HG02588 (cell line): ENCODE results near the gene TACR2.

ENCODE experiments used
- ATAC-seq: cut with Tn5 transposase; IDR thresholded peaks from one replicate; pipeline ENCODE4 v1.9.1; 2021; ENCODE audit warnings: mild to moderate bottlenecking, moderate library complexity; ENCODE audit not compliant: unreplicated experiment

TACR2 gene

GRCh38 chr10:69376662-69377061 is 40.1 kb downstream of the TACR2 start:
- ATAC-seq: no peak

- no peak for ATAC-seq
These were observed 41.2 kb downstream of the TACR2 start for GRCh38 chr10:69375307-69376151.

GRCh38 chr10:69374931-69375306 is 41.8 kb downstream of the TACR2 start:
- no peak for ATAC-seq

DNA sequence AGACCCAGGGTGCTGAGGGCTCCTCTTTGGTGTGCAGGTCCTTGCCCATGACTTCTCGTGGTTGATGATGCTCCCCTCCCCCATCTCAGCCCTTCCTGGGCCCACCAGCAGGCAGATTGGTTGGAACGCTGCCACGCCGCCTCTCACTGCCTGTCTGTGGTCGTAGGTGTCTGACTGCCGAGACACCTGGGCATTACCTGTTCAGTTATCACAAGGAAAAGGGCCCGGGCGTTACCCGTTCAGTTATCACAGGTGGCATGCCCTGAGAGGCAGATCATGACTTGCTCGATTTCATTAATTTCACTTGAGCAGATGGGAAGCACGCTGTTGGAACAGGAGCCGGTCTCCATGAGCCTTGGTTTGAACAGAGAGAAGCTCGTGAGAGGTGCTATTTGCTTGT is 42.5 kb downstream of the TACR2 start:
- no peak for ATAC-seq

GRCh38 chr10:69372126-69372980 is 44.4 kb downstream of the TACR2 start:
- no peak for ATAC-seq

- no peak for ATAC-seq
These were observed 49.2 kb downstream of the TACR2 start for GRCh38 chr10:69367469-69367868.

DNA sequence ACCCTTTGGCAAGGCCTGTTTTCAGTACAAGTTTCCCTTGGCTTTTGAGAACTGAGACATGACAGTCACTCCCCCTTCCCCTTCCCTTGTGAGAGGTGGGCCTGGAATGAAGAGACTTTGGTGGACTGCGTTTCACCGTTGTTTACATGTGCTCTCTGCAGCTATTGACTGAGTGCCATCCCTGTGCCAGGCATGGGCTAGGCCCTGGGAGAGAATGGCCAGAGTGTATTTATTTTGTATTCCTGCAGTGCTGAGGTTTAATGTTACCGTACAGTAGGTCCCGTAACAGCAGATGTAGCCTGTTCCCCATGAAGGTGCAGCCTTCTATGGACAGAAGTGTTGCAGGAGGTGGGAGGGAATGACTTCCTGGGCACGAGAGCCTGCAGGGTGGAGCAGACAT is 50.0 kb downstream of the TACR2 start:
- no peak for ATAC-seq

- ATAC-seq: no peak
These were observed 52.3 kb downstream of the TACR2 start for GRCh38 chr10:69364232-69364940.

GRCh38 chr10:69363666-69364065 is 53.1 kb downstream of the TACR2 start:
- ATAC-seq: no peak

- no peak for ATAC-seq
These were observed 54.2 kb downstream of the TACR2 start for GRCh38 chr10:69362471-69362954.

GRCh38 chr10:69361303-69361614 is 55.5 kb downstream of the TACR2 start:
- no peak for ATAC-seq

DNA sequence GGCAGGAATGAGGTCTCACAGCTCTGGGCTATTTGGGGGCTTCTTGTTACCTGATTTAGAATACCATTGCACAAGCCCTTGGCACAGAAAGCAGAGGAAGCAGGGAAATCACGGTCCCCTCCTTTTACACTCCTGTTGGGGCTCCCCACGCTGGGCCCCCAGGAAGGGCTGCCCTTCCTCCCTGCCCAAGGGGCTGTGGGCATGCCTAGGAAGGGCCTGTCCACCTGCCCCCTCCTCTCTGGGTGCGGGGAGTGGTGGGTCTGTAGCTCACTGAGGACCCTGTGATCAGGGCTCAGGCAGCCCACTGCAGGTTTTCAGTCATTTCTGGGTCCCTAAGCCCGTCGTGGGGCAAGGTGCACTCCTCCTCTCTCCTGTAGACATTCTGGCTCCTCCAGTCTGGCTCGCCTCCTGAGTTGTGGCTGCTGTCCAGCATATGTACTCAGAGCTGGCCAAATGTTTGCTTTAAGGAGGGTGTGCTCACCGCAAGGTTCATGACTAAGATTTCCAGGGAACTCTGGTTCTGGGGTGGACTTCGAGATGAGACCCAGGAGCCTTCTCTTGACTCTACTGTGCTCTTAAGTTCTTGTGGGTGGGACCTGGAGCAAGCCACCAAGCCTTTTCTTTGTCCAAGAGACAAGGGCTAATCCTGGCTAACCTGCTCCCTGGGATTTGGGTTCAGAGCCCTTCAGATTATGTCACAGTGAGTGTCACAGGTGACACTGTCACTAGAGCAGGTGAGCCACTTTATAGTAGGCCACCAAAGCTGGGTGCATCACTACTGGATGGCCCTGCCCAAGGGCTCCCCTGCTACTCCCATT is 56.0 kb downstream of the TACR2 start:
- ATAC-seq: no peak

DNA sequence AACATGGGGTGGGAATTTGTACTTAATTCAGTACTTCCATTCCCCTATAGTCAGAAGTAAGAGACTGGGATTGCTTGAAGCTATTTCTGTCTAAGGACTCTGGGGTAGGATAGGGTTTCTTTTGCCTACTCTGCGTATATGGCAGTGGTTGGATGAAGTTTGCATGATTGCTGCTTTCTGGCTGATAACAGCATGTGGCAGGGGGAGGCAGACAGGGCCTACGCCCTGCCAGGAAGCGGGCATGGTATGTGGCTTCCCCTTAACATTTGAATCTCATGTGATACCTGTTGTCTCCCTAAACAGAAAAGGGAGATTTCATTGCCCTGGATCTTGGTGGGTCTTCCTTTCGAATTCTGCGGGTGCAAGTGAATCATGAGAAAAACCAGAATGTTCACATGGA is 57.1 kb downstream of the TACR2 start:
- no peak for ATAC-seq

DNA sequence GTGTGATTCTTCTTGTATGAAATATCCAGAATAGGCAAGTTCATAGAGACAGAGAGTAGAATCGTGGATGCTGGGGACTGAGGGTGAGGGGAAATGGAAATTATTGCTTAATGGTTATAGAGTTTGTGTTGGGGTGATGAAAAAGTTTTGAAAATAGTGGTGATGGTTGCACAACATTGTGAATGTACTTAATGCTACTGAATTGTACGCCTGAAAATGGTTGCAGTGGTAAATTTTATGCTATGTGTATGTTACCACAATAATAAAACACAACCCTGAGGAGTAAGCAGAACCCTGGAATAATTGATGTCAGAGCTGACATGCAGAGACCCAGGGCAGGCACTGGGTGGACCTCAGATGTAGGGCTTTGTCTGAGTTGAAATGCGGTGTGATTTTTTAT is 57.6 kb downstream of the TACR2 start:
- no peak for ATAC-seq

DNA sequence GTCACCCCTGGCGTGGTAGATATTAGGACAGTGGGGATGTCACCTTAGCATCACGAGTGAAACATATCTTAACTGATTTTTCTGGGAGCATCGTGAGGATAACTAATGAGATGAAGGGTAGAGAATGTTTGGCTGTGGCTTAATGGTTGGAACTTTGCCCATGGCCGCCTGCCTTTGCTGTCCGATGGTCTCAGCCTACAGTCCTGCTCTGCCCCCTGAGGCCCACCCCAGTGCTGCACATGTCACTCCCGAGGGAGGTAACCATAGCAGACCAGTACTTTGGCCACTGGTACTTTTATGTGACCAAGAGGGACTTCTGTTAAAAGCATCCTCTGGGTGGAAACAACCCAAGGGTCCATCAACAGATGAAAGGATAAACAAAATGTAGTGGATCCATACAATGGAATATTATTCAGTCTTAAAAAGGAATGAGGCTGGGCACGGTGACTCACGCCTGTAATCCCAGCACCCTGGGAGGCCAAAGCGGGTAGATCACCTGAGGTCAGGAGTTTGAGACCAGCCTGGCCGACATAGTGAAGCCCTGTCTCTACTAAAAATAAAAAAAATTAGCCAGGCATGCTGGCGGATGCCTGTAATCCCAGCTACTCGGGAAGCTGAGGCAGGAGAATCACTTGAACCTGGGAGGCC is 58.4 kb downstream of the TACR2 start:
- ATAC-seq: no peak

DNA sequence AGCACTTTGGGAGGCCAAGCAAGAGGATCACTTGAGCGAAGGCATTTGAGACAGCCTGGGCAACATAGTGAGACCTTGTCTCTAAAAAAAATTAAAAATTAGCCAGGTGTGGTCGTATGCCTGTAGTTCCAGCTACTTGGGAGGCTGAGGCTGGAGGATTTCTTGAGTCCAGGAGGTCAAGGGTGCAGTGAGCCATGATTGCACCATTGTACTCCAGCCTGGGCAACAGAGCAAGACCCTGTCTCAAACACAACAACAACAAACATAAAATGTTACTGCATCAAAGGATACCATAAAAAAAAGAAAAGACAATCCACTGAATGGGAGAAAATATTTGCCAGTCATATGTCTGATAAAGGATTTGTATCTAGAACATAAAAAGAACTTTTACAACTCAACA is 60.5 kb downstream of the TACR2 start:
- ATAC-seq: no peak

GRCh38 chr10:69353977-69354635 is 62.6 kb downstream of the TACR2 start:
- ATAC-seq: no peak
